DND-41 (cell line): Measurements from ENCODE around the gene CPSF4L.

Experiments used
- CTCF ChIP-seq: IDR thresholded peaks from 2 replicates; pipeline ENCODE4 v1.5.1; 2012; ENCODE audit warnings: borderline replicate concordance, low read length, moderate library complexity, mild to moderate bottlenecking; ENCODE audit not compliant: poor library complexity, severe bottlenecking; ENCODE audit errors: extremely low read depth
- EZH2 ChIP-seq: IDR thresholded peaks from 3 replicates; pipeline ENCODE4 v1.6.1; 2012; ENCODE audit warnings: borderline replicate concordance, low read depth, mild to moderate bottlenecking, moderate library complexity, low read length, inconsistent platforms; ENCODE audit not compliant: severe bottlenecking

GRCh38 chr17:73281928-73282327 lies 20.2 kb upstream of the CPSF4L start:
- TF ChIP-seq CTCF = no peak
- TF ChIP-seq EZH2 = no peak
